Ecto neural progenitor cell (in vitro differentiated cells): ENCODE measurements around the gene OR10G3.

Experiments
- DNase-seq: peaks from one replicate; pipeline ENCODE4 v3.0.0-alpha.2; 2018; ENCODE audit warnings: low spot score

Gene OR10G3

DNA sequence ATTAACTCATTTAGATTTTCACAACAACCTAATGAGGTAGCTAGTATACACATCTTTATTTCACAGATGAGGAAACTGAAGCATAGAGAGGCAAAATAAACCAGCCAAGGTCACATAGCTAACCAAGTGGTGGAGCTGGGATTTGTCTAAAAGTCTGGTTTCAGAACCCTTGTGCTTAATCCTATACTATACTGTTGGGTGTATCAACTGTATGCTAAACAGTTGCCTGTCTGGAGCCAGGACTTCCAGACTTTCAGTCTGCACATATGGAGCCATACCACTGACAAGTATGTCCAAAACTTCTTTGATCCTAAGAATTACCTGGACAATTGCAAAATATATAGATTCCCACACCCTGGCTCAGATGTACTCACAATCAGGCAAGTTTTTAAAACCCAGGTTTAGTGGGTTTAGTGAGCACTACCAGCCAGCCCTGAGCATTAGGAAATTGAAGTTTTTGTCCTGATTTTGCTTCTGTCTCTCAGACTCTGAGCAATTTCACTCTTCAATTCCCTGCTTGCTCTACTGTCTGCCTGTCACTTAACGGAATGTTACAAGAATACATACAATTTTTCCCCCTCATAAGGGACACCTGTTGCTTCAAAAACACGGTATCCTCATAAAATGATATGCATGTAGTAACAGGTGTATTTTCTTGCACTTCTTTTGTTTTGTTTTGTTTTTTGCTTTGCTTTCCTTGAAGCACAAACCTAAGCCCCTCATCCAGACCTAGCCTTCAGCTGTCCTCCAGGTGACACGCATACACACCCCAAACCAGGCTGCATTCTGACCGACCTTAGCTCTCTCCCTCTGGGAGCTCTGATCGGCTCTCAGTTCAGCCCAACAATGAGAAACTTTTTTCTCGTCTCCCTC lies 44.1 kb downstream of the OR10G3 start:
- no peak for DNase-seq

DNA sequence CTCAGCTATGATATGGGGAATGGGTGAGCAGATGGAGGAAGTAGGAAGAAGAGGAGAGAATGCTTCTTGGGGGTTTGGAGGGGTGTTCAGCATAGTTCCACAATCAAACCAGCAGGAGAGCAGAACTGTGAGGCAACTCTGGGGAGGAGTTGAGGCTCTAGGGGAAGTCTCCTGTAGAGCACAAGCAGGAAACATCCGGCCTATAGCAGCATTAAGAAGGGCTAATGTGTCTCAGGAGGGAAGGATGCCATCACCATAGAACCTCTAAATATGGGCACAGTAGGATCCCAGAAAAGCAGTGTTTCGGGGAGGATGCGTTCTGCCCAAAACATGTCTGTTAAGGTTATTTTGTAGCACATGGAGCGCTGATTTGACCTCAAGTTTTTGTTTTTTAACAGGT lies 45.3 kb downstream of the OR10G3 start:
- DNase-seq: no peak

DNA sequence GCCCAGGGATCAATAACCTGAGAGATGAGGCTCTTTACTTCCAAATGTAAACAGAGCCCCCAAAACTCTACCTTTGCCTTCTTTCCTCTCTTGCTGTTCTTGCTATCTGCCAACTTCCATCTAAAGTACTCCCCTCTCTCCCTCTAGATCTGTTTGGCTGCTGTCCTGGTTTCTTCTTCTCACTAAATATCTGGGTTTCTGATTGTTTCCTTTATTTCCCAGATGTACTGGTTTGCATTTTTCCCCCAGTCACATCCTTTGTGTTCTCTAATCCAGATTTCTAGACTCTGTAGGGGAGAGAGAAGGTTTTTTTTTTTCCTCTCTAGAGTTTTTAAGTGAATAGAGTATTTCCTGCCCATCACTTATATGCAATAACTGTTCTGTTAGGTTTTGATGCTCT lies 46.6 kb downstream of the OR10G3 start:
- no peak for DNase-seq

DNA sequence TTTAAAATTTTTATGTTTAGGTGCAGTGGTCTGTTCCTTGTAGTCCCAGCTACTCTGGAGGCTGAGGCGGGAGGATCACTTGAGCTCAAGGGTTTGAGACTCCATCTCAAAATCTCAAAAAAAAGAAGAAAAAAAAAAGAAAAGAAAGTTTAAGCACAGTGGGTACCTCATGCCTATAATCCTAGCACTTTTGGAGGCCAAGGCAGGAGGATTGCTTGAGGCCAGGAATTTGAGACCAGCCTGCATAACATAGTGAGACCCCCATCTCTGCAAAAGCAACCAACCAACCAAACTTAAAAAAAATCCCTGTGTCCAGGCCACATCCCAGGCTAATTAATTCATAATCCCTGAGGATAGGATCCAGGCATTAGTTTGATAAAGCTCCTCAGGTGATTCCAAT lies 50.4 kb downstream of the OR10G3 start:
- no peak for DNase-seq

DNA sequence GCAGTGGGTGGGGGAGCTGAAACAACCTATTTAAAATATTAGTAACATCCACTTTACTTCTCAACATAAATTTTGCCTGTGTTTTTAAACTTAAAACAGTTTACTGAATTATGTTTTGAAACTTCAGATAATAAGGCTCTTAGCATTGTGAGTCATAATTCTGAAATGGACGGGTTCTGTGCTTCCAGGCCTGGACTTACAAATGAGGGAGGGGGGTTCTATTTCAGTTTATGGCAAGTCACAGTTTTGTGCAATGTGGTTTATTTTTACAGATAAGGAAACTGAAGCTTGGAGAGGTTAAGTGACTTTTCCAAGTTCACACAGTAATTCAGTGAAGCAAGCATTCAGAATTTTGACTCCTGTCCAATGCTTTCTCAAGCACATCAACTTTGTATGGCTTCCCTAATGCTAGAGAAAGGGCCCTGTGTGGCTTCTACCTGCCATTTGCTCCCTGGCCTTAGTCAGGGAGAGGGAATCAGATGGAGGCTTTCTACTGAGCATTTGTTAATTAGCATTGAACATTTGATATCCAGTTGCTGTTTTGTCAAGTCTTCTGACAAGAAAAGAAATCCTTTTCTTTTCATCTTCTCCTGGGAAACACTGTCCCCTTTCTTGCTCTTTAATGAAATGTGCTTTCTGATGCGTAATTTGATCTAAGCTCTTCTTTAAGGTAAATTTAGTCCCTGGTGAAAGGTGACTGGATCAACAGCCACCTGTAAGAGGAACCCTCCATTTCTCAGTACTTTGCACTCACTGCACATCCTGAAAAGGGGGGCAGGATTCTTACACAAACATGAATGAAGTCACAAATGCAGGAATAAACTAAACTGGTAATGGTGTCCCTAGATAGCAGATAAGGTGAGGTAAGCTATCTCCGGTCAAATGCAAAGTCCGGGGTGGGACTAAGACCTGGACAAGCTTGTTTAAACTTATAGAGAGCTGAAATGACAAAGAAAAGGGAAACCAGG lies 51.2 kb downstream of the OR10G3 start:
- no peak for DNase-seq

DNA sequence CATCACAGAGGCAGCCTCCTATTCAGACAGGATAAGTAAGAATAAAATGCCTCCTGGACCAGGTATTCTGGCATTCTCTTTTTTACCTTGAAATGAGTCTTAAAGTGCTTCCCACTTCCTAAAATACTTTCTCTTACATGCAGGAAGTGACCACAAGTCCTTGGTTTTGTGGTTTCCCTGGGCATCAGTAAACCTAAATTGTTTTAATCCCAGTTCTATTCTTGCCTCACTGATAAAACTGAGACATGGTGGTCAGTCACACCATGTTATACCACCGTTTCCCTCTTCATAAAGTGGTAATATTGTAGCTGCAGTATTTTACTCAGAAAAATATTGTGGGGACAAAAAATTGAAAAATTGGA lies 52.6 kb downstream of the OR10G3 start:
- no peak for DNase-seq

DNA sequence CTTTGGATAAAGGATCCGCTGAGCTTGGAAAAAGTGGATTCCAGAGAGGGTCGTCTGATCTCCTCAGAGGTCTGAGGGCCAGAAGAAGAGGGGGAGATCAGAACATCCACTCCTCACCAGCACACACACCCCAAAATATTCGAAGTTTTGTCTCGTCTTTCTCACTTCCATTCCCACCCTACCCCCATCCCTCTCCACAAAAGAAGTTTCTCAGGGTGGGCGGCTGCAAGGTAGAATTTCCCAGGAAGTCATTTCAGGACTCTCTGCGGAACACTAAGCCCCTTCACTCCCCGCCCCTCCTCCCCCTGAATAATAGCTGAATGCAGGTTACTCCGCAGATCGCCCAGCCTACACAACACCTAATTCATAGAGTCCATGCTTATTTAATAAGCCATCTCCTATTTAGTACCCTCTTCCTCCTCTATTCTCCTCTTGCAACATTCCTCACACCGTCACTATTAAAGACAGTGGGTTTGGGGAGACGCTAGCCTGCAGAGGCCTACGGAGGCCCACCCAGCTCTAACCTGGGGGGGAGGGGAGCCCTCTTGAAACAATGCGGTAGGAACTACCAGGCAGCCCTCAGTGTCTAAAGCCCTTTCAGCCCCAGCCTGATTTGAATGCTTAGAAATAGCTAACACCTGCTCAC lies 53.1 kb downstream of the OR10G3 start:
- peak; percentile 77 for DNase-seq

DNA sequence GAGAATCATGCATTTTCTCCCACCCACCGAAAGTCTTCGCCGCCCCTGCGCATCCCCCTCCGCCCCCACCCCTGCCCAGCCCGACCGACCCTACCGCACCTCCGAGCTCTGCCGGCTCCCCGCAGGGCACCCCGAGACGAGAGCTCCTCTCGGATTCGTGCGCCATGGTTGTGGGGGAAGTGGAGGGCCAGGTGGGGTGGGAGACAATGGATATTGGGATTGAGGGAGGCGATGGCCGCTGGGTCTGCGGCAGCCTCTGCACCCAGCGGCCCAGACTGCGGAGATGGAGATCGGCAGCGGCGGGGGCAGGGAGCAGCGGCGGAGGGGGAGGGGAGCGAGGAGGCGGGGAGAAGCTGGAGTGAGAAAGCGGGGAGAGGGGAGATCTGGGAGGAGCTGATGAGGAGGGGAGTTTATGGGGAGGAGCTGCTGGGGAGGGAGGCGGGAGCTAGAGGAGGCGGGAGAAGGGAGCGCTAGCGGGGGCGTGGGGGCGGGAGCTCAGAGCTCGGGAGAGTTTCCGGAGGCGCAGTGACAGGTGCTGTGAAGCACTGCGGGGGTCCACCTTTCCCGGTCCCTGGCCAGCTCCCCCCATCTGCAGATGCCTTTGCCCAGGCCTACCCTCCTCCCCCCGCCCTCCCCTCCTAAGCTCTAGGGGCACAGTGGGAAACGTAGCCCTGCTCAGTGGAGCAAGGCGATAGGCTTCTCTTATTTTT lies 53.8 kb downstream of the OR10G3 start, which contains the start of gene SALL2:
Gene SALL2, minus strand, starts transcription at position 385 of the 710 bp plus-strand sequence. Its CDS starts 219 bp downstream, at position 166.
- peak; percentile 94 for DNase-seq

DNA sequence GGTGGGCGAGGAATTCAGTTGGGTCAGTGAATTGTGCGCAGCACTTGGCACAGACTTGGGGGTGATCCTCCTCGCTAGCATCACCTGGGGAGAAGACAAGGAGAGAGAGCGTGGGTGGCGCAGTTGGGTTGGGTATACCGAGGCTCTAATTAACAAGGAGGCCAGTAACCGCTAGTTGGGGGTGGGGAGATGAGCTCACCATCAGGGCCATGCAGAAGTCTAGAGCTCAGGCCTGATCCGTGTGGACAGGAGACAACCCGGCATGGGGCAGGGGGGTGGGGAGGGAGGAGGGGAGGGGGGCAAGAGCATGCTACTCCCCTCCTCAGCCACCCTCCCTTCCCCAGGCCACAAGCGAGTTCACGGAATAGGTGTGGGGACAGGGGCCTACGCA lies 54.3 kb downstream of the OR10G3 start:
- DNase-seq: no peak

DNA sequence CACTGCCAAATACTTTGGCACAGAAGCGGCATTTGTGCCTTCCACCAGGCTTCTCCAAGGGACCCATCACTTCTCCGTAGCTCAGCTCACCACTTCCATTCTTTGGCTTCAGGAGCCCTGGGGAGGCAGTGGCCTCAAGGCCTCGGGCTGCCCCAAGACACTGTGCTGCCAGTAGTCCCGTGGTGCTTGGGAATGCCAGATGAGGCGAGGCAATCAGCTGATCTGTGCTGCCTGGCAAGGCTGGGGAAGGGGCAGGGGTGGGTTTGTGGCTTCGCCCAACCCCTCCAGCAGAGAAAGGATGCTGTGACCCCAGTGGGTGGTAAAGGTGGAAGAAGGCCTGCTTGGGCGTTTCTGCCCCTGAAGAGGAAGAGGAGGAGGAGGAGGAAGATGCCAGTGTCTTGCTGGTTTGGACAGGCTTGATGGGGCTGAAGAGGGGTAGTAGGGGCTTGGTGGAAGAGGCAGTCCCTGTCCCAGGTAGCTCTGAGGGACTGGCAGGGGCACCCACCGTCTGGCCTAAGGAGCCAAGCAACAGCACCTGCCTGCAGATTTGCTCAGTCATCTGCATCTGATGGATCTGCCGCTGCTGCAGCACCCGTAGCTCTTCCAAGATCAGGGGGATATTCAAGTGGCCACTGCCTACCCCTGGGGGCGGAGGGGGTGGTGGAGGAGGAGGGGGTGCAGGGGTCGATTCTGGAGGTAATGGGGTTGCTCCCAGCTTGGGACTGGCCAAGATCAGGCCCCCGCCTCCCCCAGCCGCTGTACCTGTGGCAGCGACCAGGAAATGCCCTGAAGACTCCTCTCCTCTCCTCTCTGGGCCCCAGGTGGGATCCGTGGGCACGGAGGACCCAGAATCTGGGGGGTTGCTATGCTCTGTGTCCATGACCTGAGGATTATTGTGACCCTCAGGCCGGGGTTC lies 55.0 kb downstream of the OR10G3 start:
- no peak for DNase-seq

DNA sequence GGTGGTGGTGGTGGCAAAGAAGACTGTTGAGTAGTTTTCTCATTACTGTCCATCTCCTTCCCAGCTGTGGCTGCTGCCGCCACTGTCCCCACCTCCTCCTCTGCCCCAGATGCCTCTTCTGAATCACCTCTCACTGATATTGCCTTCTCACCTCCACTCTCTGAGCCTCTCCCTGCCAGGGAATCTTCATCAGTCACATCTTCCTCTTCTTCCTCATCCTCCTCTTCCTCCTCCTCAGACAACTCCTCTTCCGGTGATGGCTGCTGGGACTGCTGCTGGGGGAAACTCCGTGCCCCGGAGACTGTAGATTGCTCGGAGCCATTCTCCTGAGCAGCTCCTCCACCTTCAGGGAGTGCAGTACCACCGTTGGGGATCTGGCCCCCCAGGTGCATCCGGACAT lies 56.7 kb downstream of the OR10G3 start:
- no peak for DNase-seq

DNA sequence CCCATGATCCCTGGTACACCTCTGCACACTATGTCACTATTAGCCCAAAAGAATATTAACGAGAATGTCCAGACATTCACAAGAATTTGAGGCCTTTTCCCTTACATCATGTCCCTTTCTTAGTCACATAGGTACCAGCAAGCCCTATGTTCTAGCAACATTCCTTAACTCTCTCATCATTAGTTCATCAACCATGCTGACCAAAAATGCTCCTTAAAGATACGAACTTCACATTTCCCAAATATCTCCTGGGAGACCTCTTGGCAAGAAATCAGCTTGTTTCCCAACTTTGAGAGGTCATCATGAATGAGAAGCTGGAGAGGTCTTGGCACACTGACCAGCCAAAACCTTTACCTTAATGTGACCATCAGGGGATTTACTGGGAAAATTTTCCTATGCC lies 58.4 kb downstream of the OR10G3 start:
- DNase-seq: no peak

DNA sequence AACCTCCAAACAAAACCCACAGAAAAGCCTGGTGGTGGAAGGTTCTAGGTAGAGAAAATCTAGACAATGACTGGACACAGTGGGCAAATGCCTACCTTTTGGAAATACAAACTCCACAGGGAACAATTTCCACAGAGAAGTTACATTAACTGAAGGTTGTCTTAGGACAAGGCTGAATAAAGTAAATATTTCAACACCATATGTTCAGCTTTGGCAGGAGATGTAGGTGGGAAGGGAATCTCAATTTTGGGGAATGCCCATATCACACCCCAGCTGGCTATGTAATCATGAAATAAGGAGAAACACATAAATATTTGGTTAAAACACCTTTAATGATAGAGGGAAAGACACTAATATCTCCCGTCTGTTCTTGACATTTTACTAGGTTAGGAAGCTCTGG lies 59.1 kb downstream of the OR10G3 start:
- no peak for DNase-seq

DNA sequence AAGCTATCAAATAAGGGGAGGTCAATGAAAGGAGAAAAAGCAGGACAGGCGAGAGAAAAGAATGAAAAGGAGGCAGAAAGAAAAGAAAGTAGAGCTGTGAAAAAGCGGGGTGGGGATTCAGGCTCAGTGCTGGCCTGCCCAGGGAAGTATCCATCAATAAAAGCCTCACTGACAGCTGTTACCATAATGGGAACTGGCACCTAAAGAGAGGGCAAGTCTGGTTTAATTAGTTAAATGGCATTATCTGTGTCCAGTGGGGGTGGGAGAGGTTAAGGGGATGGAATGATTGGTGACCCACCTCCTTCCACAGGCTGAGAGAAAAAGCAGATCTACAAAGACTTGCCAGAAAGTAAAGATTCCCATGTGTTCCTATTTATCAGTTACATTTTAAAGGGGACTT lies 61.2 kb downstream of the OR10G3 start:
- DNase-seq: no peak
